HG02884 (cell line): Measurements from ENCODE around the gene WWOX.
"Not testable (repeated sequence)": the region's sequence is repeated elsewhere in the genome, so short reads cannot be mapped to it uniquely, and the experiment has no call there.

Experiments
- ATAC-seq: cut with Tn5 transposase; IDR thresholded peaks from one replicate; pipeline ENCODE4 v1.9.1; 2021; ENCODE audit warnings: mild to moderate bottlenecking, moderate library complexity; ENCODE audit not compliant: unreplicated experiment

Gene WWOX

DNA sequence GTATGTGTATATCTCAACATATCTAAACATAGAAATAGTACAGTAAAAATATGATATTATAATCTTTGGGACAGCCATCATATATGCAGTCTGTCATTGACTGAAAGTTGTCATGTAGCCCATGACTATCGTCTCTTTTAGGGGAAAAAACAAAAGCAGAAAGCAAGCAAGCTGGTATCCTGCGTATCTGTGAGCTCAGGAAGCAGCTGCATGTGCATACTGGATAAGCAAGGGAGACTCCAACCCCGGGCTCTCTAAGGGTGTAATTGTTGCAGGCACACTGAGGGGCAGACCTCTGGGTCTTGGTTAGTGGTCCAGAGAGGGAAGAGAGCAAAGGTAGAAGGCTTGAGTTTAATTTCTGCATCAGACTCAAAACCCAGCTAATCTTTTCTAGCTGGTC lies 920.0 kb downstream of the WWOX start:
- no peak for ATAC-seq

DNA sequence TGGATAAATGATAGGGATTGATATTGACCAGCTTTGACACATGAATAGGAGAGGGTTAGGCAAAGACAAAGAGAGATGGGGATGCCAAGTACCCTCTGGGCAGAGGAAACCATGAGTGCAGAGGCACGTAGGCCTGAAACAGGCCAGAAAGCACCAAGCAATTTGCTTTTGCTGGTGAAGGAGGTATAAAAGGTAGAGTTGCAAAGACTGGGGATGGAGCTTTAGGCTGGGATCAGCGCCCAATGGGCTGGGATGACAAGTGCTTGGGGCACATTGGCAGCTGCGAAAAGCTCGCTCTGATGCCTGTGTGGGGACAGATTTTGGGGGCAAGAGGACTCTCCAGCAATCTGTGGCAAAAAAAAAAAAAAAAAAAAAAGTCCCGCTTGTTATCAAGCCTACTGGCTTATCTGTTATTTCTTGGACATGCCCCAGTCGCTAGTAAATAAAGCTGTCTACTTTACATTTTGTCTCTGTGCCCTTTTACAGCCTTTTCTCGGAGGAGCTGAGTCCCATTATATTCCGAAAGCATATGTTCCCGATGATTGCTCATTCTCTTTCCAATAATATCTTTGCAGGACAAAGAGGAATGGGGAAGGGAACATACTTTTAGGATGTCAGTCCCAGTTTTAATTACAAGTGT lies 922.7 kb downstream of the WWOX start:
- ATAC-seq: no peak

DNA sequence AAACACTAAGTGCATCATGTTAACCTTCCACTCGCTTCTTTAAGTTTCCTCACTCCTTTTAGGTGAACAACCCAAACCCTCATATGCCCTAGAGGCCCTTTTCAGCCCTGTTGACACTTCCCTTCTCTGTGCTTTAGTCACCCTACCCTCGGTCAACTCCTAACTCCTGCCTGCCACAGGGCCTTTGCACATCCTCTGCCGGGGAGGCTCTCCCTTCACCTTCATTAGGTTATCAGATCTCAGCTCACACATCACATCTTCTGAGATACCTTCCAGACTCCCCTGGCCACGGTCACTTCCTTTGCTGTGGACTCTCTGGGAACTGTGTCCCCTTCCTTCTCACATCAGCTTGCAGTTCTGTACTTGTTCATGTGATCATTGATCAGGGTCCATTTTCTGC lies 926.7 kb downstream of the WWOX start:
- ATAC-seq: no peak

- no peak for ATAC-seq
Observed at GRCh38 chr16:79036541-79036940, 937.1 kb downstream of the WWOX start.

DNA sequence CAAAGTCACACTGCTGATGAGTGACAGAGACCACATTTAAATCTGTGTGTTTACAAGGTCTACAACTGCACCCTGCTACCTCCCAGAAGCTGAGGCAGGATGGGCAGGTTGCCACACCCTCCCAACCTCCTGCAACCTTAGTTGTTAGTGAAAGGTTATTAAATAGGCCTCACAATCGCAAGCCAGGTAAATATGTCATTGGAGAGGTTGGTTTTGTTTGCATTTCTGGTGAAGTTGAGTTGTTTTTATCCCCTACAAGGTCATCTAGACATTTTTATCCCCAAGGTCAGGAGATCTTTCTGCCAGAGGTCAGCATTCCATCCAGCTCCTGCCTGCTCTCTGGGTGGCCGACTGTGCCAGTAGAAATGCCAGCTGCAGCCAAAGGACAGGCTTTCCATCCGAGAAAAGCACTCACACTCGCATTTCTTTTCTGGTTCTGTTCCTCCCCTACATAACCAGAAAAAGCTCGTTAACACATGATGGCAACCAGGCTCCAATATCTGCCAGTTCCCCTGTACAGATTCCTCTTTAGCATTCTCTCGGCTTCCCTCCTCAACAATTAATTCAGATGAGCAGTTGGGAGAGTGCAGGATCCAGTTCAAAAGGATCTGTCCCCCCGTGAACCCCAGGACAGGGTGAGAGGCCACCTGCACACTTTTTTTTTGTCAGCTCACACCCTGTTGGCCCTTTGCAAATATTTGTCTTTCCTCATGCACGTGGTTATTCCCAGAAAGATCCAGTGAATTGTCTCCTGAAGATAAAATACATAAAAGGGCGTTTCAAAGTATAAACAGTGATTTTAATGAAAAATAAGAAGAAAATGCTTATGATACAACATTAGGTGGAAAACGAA lies 938.3 kb downstream of the WWOX start:
- ATAC-seq: no peak

- no peak for ATAC-seq
Observed at GRCh38 chr16:79041206-79041605, 941.8 kb downstream of the WWOX start.

DNA sequence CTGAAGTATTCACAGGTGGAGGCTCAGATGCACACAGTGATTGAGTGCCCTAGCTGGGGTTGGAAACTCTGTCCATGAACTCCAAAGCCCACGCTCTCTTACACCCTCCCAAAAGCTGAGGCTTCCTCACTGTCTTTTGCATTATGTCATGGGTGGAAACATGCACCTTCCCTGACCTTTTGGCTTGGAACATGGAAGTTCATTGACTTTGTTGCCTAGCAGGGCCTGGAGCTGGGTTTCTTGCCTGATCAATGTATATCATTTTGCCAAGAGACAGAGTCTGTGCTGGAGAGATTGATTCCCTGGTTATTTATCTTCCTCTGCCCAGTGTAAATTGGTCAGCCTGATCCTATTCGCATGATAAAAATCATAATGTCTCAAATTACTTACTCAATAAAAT lies 942.7 kb downstream of the WWOX start:
- no peak for ATAC-seq

GRCh38 chr16:79042886-79043285 lies 943.4 kb downstream of the WWOX start:
- ATAC-seq: no peak

DNA sequence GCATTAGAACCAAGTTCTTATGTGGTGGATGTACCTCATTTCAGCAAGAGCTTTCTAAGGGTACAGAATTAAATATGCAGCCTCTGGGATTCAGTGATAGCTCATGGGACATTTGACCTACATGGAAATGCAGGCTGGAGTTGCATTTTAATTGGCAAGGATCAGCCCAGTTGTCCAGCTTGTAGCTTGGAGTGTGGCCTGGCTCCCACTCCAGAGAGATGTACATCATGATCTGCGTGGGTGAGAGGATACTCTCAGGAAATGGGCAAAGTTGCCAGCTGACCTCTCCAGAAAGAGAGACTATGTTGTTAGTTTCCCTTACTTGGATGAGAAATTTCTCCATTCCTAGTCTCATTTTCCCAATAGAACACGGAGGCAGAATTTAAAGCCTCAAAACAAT lies 945.7 kb downstream of the WWOX start:
- ATAC-seq: no peak

DNA sequence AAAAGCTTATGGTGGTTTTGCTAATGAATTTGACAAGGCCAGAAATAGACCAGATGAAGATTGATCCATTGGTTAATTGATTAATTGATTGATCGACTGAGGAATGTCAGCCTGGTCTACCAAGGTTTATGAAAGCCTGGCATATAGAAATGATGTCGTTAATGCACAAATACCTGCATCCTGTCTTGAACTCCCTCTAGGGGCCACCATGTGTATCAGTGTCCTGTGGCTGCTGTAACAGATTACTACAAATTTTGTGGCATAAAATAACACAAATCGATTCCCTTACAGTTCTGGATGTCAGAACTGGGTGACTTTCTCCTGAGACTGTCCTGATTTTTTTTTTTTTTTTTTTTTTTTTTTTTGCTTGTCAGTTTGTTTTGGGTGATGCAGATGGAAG lies 947.9 kb downstream of the WWOX start:
- no peak for ATAC-seq

- no peak for ATAC-seq
Observed at GRCh38 chr16:79049040-79049439, 949.6 kb downstream of the WWOX start.

DNA sequence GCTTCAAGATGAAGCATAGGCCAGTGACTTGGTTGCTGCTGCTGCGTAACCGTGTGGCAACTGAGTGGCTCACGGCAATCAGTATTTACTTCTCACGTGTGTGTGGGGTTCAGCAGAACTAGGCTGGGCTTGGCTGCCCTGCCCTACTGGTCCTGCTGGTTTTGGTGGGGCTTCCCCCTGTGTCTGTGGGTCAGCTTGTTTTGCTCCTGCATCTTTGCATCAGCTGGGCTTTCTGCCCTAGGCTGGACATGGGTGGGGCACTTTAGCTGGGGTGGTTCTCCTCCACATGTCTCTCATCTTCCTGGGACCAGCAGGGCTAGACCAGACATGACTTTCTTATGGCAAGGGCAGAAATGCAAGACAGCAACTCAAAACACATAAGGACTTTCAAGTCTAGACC lies 950.6 kb downstream of the WWOX start:
- no peak for ATAC-seq

DNA sequence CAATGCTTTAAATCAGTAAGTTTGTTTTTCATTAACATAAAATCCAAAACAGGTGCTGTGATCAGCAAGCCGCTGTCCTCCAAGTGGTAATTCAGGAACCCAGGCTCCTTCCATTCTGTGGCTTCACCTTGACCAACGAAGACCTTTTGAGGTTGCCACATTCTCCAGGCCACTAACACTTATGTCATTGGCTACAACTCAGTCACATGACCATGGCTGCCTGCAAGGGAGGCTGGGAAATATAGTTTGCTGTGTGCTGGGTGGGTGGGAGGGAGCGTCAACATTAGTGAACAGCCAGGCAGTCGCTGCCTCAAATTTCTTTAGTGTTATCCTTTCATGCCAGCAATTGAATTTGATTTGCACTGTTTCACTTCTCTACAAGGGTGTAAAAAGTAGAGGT lies 951.9 kb downstream of the WWOX start:
- ATAC-seq: no peak

DNA sequence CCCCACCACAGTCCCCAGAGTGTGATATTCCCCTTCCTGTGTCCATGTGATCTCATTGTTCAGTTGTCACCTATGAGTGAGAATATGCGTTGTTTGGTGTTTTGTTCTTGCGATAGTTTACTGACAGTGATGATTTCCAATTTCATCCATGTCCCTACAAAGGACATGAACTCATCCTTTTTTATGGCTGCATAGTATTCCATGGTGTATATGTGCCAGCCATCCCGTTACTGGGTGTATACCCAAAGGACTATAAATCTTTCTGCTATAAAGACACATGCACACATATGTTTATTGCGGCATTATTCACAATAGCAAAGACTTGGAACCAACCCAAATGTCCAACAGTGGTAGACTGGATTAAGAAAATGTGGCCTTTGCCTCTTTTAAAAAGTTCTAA lies 952.7 kb downstream of the WWOX start:
- ATAC-seq: not testable (repeated sequence)

- ATAC-seq: no peak
Observed at GRCh38 chr16:79053577-79053976, 954.1 kb downstream of the WWOX start.

DNA sequence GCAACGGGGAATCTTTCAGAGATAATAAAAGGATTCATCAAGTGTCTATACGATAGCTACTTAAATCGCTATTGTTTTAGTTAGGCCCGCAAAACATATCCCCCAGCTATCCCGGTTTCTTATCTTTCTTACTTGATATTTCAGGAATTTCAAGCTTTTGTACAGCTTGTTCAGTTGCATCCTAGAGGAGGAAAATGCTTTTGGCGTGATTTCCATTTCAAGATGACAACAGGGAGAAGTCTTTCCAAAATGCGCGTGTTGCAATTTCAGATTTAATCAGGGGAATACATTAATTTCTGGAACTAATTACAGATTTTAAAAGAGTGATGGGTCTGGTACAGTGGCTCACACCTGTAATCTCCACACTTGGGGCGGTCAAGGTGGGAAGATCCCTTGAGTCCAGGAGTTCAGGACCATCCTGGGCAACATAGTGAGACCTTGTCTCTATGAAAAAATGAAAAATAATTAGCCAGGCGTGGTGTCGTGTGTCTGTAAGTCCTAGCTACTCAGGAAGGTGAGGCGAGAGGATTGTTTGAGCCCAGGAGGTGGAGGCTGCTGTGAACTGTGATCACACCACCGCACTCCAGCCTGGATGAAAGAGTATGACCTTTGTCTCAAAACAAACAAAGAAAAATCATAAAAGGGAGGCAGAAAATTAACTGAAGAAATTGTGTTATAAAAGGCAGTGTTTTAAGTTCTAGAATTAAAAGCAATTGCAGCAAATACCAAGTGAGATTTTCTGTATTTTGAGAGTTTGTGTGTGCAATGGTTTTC lies 954.9 kb downstream of the WWOX start:
- ATAC-seq: no peak

GRCh38 chr16:79055251-79055970 lies 956.0 kb downstream of the WWOX start:
- no peak for ATAC-seq

- ATAC-seq: no peak
Observed at GRCh38 chr16:79061181-79061580, 961.7 kb downstream of the WWOX start.

- ATAC-seq: no peak
Observed at GRCh38 chr16:79062336-79062735, 962.9 kb downstream of the WWOX start.

- ATAC-seq: no peak
Observed at GRCh38 chr16:79062821-79063220, 963.4 kb downstream of the WWOX start.
